Progenitor cell of endocrine pancreas (in vitro differentiated cells): ENCODE measurements around the gene IER5L. TPM values are rescaled to one million over a fixed set of nuclear protein-coding genes. Genes with fewer than 3 reads are reported as not detected.

Source experiments
- DNase-seq: peaks from one replicate; pipeline ENCODE4 v3.0.0; 2021; ENCODE audit warnings: low spot score; ENCODE audit not compliant: unreplicated experiment
- H3K27ac Mint-ChIP-seq: 2 replicates; pipeline ENCODE4 v1.8.0; 2021; ENCODE audit warnings: mild to moderate bottlenecking, moderate library complexity, mixed read lengths
- H3K27me3 Mint-ChIP-seq: 2 replicates; pipeline ENCODE4 v1.8.0; 2021; ENCODE audit warnings: mixed read lengths
- H3K36me3 Mint-ChIP-seq: 2 replicates; pipeline ENCODE4 v1.8.0; 2022; ENCODE audit warnings: mixed read lengths; ENCODE audit not compliant: insufficient read depth
- H3K4me1 Mint-ChIP-seq: 2 replicates; pipeline ENCODE4 v1.8.0; 2021; ENCODE audit warnings: low read depth, mixed read lengths
- H3K4me3 Mint-ChIP-seq: 2 replicates; pipeline ENCODE4 v1.8.0; 2021; ENCODE audit warnings: low read depth, mild to moderate bottlenecking, moderate library complexity, mixed read lengths
- H3K9me3 Mint-ChIP-seq: 2 replicates; pipeline ENCODE4 v1.8.0; 2021; ENCODE audit warnings: low read depth, mixed read lengths
- total RNA-seq: library from RNA; stranded (reverse); gene quantifications from 2 replicates; pipeline ENCODE4 v1.2.1, GENCODE V29; 2021
- TF ChIP-seq, protein P1 (sequence below): fragments of 200-600 bp; sonication (generic); IDR thresholded peaks from one replicate; pipeline ENCODE4 v1.5.0; 2021; ENCODE audit warnings: antibody characterized with exemption, mild to moderate bottlenecking; ENCODE audit not compliant: unreplicated experiment

IER5L gene
- total RNA-seq, 1 donor from 2014 or later: 21.8 TPM

DNA sequence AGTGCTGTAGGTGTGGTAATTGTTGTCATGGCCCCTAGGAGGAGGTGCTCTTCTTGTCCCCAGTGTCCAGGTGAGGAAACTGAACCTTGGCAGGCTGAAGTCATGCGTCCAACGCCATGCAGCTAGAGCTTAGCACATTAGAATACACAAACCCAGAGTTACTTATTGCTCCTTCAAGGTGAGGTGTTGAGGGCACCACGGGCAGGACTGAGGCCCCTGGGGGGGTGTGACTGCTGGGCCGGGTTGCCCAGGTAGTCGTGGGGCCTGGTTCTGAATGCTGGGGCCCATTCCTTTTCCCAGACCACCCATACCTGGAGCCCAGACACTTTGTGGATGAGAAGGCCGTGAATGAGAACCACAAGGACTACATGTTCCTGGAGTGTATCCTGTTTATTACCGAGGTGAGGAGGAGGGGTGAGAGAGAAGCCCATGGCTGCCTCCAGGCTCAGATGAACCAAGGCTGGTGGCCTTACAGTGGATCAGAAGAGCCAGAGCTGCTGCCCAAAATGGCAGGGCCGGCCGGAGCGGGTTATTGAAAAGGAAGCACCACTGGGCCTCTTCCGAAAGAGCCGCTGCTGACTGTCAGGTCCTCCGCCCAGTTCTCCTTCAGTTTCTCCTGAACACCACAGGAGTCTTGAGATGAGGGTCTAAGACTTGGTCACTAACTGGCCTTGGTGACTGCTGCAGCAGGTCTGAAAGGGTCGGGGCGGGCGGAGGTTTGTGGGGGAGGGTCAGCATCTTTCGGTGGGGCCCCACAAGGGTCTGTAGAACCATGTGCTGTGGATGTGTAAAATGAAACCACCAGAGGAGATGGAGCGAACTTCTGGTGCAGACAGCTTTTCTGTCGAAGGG is 40.5 kb downstream of the IER5L start:
- Mint-ChIP-seq H3K36me3 (peaks cover 10% of the 10 kb centered on the region), H3K4me1 (peaks cover 25% of the 10 kb centered on the region), H3K4me3 (no peak overlapping the region), H3K27me3 (no peaks in the 10 kb centered on the region), H3K27ac (peak overlapping the region; percentile 41), H3K9me3 (no peaks in the 10 kb centered on the region)
- TF ChIP-seq, protein P1, sequence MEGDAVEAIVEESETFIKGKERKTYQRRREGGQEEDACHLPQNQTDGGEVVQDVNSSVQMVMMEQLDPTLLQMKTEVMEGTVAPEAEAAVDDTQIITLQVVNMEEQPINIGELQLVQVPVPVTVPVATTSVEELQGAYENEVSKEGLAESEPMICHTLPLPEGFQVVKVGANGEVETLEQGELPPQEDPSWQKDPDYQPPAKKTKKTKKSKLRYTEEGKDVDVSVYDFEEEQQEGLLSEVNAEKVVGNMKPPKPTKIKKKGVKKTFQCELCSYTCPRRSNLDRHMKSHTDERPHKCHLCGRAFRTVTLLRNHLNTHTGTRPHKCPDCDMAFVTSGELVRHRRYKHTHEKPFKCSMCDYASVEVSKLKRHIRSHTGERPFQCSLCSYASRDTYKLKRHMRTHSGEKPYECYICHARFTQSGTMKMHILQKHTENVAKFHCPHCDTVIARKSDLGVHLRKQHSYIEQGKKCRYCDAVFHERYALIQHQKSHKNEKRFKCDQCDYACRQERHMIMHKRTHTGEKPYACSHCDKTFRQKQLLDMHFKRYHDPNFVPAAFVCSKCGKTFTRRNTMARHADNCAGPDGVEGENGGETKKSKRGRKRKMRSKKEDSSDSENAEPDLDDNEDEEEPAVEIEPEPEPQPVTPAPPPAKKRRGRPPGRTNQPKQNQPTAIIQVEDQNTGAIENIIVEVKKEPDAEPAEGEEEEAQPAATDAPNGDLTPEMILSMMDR: no peak
- DNase-seq: no peak

GRCh38 chr9:129136446-129137035 is 41.5 kb downstream of the IER5L start:
- no peaks in the 10 kb centered on the region for H3K27me3 Mint-ChIP-seq
- no peak overlapping the region for H3K27ac Mint-ChIP-seq
- peaks cover 10% of the 10 kb centered on the region for H3K36me3 Mint-ChIP-seq

DNA sequence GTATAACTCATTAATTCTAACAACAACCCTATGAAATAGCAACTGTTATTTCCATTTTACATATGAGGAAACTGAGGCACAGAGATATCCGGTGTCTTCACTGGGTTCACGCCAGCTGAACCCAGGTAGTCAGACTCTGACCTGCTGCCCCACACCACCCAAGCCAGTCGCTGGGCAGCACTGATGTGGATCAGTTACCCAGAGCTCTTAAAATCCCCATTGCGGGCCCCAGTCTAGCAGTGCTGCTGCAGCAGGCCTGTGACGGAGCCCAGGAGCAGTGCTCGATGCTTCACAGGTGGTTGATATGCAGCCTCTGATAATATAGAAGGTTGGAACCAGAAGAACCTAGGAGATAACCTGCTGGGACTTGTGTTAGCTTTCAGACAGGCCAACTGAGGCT is 42.6 kb downstream of the IER5L start:
- peaks cover 18% of the 10 kb centered on the region for H3K36me3 Mint-ChIP-seq
- DNase-seq: no peak
- H3K4me3 Mint-ChIP-seq: no peak overlapping the region
- H3K27ac Mint-ChIP-seq: no peak overlapping the region
- H3K9me3 Mint-ChIP-seq: no peaks in the 10 kb centered on the region
- TF ChIP-seq, protein P1: no peak
- H3K27me3 Mint-ChIP-seq: no peaks in the 10 kb centered on the region
- H3K4me1 Mint-ChIP-seq: peaks cover 13% of the 10 kb centered on the region

More at GRCh38 chr9:129136446-129137035, 41.5 kb downstream of the IER5L start:
- no peak overlapping the region for H3K4me3 Mint-ChIP-seq
- TF ChIP-seq, protein P1: no peak
- DNase-seq: no peak
- H3K4me1 Mint-ChIP-seq: peaks cover 21% of the 10 kb centered on the region
- H3K9me3 Mint-ChIP-seq: no peaks in the 10 kb centered on the region

DNA sequence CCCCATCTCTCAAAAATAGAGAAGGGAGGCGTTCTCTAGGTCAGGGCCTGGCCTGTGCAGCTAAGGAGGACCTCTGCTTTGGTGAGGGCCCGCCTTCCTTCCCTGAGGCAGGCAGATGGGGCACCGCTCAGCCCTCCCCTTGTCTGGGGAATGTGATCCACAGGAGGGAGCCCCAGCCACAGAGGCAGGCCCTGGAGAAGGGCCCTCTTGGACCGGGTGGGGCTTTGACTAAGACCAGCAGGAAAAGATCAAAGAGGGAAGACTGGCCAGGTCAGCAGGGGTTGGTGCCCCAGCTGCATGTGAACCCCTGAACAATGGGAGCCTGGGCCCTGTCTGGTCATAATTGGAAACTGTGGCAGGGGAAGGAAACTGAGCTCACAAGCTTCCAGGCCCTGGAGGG is 45.0 kb downstream of the IER5L start:
- Mint-ChIP-seq H3K27me3 (no peaks in the 10 kb centered on the region), H3K4me1 (no peaks in the 10 kb centered on the region), H3K36me3 (peaks cover 20% of the 10 kb centered on the region), H3K9me3 (no peaks in the 10 kb centered on the region), H3K4me3 (no peak overlapping the region), H3K27ac (no peak overlapping the region)
- DNase-seq: no peak
- TF ChIP-seq, protein P1: no peak

- no peaks in the 10 kb centered on the region for H3K9me3 Mint-ChIP-seq
- TF ChIP-seq, protein P1: peak; percentile 97
- H3K27ac Mint-ChIP-seq: no peak overlapping the region
- no peak overlapping the region for H3K4me3 Mint-ChIP-seq
- H3K36me3 Mint-ChIP-seq: peaks cover 20% of the 10 kb centered on the region
- H3K4me1 Mint-ChIP-seq: no peaks in the 10 kb centered on the region
- peak; percentile 78 for DNase-seq
- no peaks in the 10 kb centered on the region for H3K27me3 Mint-ChIP-seq
Measured at GRCh38 chr9:129131300-129132145, 46.5 kb downstream of the IER5L start.
